ENCODE data around the gene SEC24A.
"Not testable (repeated sequence)": the region's sequence is repeated elsewhere in the genome, so short reads cannot be mapped to it uniquely, and the experiment has no call there.

DNA sequence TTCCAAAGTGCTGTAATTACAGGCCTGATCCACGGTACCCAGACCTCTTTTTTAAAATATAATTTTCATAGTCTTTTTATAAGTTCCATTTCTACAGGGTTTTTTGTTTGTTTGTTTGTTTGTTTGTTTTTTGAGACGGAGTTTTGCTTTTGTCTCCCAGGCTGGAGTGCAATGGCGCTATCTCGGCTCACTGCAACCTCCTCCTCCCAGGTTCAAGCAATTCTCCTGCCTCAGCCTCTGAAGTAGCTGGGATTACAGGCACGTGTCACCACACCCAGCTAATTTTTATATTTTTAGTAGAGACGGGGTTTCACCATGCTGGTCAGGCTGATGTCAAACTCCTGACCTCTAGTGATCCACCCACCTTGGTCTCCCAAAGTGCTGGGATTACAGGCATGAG, 2.1 kb downstream of the SEC24A start:
- TF ChIP-seq, protein P1, sequence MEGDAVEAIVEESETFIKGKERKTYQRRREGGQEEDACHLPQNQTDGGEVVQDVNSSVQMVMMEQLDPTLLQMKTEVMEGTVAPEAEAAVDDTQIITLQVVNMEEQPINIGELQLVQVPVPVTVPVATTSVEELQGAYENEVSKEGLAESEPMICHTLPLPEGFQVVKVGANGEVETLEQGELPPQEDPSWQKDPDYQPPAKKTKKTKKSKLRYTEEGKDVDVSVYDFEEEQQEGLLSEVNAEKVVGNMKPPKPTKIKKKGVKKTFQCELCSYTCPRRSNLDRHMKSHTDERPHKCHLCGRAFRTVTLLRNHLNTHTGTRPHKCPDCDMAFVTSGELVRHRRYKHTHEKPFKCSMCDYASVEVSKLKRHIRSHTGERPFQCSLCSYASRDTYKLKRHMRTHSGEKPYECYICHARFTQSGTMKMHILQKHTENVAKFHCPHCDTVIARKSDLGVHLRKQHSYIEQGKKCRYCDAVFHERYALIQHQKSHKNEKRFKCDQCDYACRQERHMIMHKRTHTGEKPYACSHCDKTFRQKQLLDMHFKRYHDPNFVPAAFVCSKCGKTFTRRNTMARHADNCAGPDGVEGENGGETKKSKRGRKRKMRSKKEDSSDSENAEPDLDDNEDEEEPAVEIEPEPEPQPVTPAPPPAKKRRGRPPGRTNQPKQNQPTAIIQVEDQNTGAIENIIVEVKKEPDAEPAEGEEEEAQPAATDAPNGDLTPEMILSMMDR (IDR thresholded peaks at IDR 0.05; ENCODE audit: low read depth, low read length): not testable (repeated sequence)
- not testable (repeated sequence) for TF ChIP-seq EZH2phosphoT487 (IDR thresholded peaks at IDR 0.05; ENCODE audit: low read depth)

Measured in OCI-LY3 (cell line).